Measurements from ENCODE around the gene ICOS. TPM values are rescaled to one million over a fixed set of nuclear protein-coding genes. Genes with fewer than 3 reads are reported as not detected.

Gene ICOS
- total RNA-seq, 1 experiment from 2014 or later, result 0.18 TPM

DNA sequence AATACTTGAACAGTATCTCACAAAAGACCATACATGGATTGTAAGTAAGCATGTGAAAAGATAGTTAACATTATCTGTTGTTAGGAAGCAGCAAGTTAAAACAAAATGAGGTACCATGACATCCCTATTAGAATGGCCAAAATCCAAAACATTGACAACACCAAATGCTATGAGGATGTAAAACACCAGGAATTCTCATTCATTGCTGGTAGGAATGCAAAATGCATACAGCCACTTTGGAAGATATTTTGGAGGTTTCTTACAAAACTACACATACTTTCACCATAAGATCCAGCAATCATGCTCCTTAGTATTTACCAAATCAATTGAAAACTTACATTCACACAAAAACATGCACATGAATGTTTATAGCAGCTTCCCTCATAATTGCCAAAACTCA lies 30.9 kb upstream of the ICOS start:
- DNase-seq (ENCODE audit: low read depth, low spot score) (no peak), ATAC-seq (no peak)
- in situ Hi-C loops (cut with HindIII; ENCODE audit: low pct_unique_long_range_greater_than_20kb, low sequenced_read_pairs) (no loop called here), intact Hi-C loops (cut with micrococcal nuclease; ENCODE audit: unreplicated experiment) (loop anchor here (10.0 kb wide), 1 partner anchor 241 kb away; no protein-coding TSS in a partner anchor)
- H3K4me3 ChIP-seq (ENCODE audit: low read depth in 2 of 2, low read length in 2 of 2), result no peak overlapping the region
- no peaks in the 10 kb centered on the region for H3K9me3 ChIP-seq (ENCODE audit: control insufficient read depth, insufficient read depth, low read depth, low read length)
- no peaks in the 10 kb centered on the region for H3K36me3 ChIP-seq (ENCODE audit: control insufficient read depth, insufficient read depth, low read length)
- POLR2A ChIA-PET, result no interaction called here
- no peak overlapping the region for H3K27ac ChIP-seq (ENCODE audit: low read length)
- TF ChIP-seq TCF7L2 (IDR thresholded peaks at IDR 0.05; ENCODE audit: low read depth, low read length) (no peak), SIN3A (IDR thresholded peaks at IDR 0.05; ENCODE audit: borderline replicate concordance, insufficient read depth, low read depth, low read length) (no peak), POLR2AphosphoS5 (IDR thresholded peaks at IDR 0.05; ENCODE audit: low read depth, low read length) (no peak), REST (IDR thresholded peaks at IDR 0.05; ENCODE audit: insufficient read depth in 1 of 2, low read depth in 2 of 2, low read length in 1 of 2) (no peak)
- TF ChIP-seq, protein P1, sequence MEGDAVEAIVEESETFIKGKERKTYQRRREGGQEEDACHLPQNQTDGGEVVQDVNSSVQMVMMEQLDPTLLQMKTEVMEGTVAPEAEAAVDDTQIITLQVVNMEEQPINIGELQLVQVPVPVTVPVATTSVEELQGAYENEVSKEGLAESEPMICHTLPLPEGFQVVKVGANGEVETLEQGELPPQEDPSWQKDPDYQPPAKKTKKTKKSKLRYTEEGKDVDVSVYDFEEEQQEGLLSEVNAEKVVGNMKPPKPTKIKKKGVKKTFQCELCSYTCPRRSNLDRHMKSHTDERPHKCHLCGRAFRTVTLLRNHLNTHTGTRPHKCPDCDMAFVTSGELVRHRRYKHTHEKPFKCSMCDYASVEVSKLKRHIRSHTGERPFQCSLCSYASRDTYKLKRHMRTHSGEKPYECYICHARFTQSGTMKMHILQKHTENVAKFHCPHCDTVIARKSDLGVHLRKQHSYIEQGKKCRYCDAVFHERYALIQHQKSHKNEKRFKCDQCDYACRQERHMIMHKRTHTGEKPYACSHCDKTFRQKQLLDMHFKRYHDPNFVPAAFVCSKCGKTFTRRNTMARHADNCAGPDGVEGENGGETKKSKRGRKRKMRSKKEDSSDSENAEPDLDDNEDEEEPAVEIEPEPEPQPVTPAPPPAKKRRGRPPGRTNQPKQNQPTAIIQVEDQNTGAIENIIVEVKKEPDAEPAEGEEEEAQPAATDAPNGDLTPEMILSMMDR (IDR thresholded peaks at IDR 0.05), result no peak
- CTCF ChIA-PET, result no interaction called here
- H3K27me3 ChIP-seq (ENCODE audit: control insufficient read depth, insufficient read depth, low read length), result no peaks in the 10 kb centered on the region
- no TSS peak for BruUV-seq (replicated peaks)
- no peaks in the 10 kb centered on the region for H3K4me1 ChIP-seq (ENCODE audit: control insufficient read depth, insufficient read depth, low read length)

DNA sequence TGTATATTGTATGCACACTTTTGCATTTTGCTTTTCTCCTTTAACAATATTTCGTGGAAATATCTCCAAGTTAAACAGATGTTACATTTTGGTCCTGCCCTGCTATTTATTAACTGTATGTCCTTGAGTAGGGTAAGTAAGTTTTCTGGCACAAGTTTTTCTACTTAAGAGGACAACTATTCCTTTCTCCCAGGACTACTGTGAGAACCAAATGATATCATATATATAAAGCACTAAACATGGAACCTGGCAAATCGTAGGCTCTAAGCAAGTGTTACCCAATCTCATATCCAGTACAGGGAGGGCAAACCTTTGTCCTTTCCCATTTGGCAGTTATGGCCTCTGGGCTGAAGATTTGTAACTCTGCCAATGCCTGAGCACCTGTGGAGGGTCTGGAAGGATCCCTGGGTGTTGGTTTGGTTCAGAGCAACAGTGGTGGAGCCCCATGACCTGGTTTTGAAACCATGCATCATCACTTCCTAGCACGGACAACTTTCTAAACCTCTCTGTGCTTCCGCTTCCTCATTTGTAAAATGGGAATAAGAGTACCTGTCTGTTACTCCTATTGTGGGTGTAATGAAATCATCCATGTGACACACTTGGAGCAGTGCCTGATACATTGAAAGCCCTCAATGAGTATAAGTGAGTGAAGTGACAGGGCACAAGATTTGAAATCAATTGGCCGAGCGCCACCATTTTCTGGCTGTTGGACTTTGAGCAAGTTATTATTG lies 28.3 kb upstream of the ICOS start:
- BruUV-seq (replicated peaks), result no TSS peak
- intact Hi-C loops (cut with micrococcal nuclease; ENCODE audit: unreplicated experiment) (loop anchor here (10.0 kb wide), 1 partner anchor 243 kb away; no protein-coding TSS in a partner anchor), in situ Hi-C loops (cut with HindIII; ENCODE audit: low pct_unique_long_range_greater_than_20kb, low sequenced_read_pairs) (no loop called here)
- Histone ChIP-seq H3K9me3 (ENCODE audit: control insufficient read depth, insufficient read depth, low read depth, low read length) (no peaks in the 10 kb centered on the region), H3K4me1 (ENCODE audit: control insufficient read depth, insufficient read depth, low read length) (no peaks in the 10 kb centered on the region), H3K27me3 (ENCODE audit: control insufficient read depth, insufficient read depth, low read length) (no peaks in the 10 kb centered on the region), H3K4me3 (ENCODE audit: low read depth in 2 of 2, low read length in 2 of 2) (no peak overlapping the region), H3K27ac (ENCODE audit: low read length) (no peak overlapping the region), H3K36me3 (ENCODE audit: control insufficient read depth, insufficient read depth, low read length) (no peaks in the 10 kb centered on the region)
- CTCF ChIA-PET, result no interaction called here
- ATAC-seq, result no peak
- TF ChIP-seq, protein P1 (IDR thresholded peaks at IDR 0.05), result no peak
- no peak for TF ChIP-seq POLR2AphosphoS5 (IDR thresholded peaks at IDR 0.05; ENCODE audit: low read depth, low read length)
- no peak for TF ChIP-seq REST (IDR thresholded peaks at IDR 0.05; ENCODE audit: insufficient read depth in 1 of 2, low read depth in 2 of 2, low read length in 1 of 2)
- TF ChIP-seq SIN3A (IDR thresholded peaks at IDR 0.05; ENCODE audit: borderline replicate concordance, insufficient read depth, low read depth, low read length), result no peak
- no peak for TF ChIP-seq TCF7L2 (IDR thresholded peaks at IDR 0.05; ENCODE audit: low read depth, low read length)
- DNase-seq (ENCODE audit: low read depth, low spot score), result no peak
- POLR2A ChIA-PET, result no interaction called here
